MG63 (cell line): ENCODE results near the gene PLPP2. TPM values are rescaled to one million over a fixed set of nuclear protein-coding genes. Genes with fewer than 3 reads are reported as not detected.
"Not testable (repeated sequence)": the region's sequence is repeated elsewhere in the genome, so short reads cannot be mapped to it uniquely, and the experiment has no call there.

Experiments
- DNase-seq: peaks from one replicate; pipeline ENCODE4 v3.0.0-alpha.2; 2020
- H3K27me3 ChIP-seq: fragments of 250-450 bp; sonication (Bioruptor Pico); 2 replicates; pipeline ENCODE4 v1.5.1; 2020; ENCODE audit warnings: mild to moderate bottlenecking, moderate library complexity
- H3K36me3 ChIP-seq: fragments of 250-450 bp; sonication (Bioruptor Pico); 2 replicates; pipeline ENCODE4 v1.5.1; 2020; ENCODE audit warnings: mild to moderate bottlenecking, moderate library complexity
- H3K4me3 ChIP-seq: fragments of 250-450 bp; sonication (Bioruptor Pico); 2 replicates; pipeline ENCODE4 v1.5.1; 2020; ENCODE audit warnings: mild to moderate bottlenecking, moderate library complexity
- H3K9me3 ChIP-seq: fragments of 250-450 bp; sonication (Bioruptor Pico); 2 replicates; pipeline ENCODE4 v1.5.1; 2020; ENCODE audit warnings: mild to moderate bottlenecking, moderate library complexity
- total RNA-seq: library from RNA; depleted of rRNA; stranded (reverse); fragments of >200 nt; shearing (Covaris generic); gene quantifications from 2 replicates; pipeline ENCODE4 v1.2.3, GENCODE V29; 2014; ENCODE audit warnings: low replicate concordance

Gene PLPP2
- total RNA-seq, 1 experiment from 2014 or later, result 22.0 TPM

- H3K9me3 ChIP-seq, result no peaks in the 10 kb centered on the region
- DNase-seq, result no peak
- no peaks in the 10 kb centered on the region for H3K27me3 ChIP-seq
- H3K36me3 ChIP-seq, result no peaks in the 10 kb centered on the region
- no peak overlapping the region for H3K4me3 ChIP-seq
Measured at GRCh38 chr19:282501-282900, 8.7 kb downstream of the PLPP2 start.

- H3K9me3 ChIP-seq, result no peaks in the 10 kb centered on the region
- H3K27me3 ChIP-seq, result no peaks in the 10 kb centered on the region
- H3K4me3 ChIP-seq, result no peak overlapping the region
- no peaks in the 10 kb centered on the region for H3K36me3 ChIP-seq
- no peak for DNase-seq
Measured at GRCh38 chr19:281992-282391, 9.2 kb downstream of the PLPP2 start.

- DNase-seq, result no peak
Measured at GRCh38 chr19:281156-281853, 9.9 kb downstream of the PLPP2 start.

GRCh38 chr19:280541-281009, 10.6 kb downstream of the PLPP2 start:
- H3K36me3 ChIP-seq, result no peaks in the 10 kb centered on the region
- no peak for DNase-seq
- no peaks in the 10 kb centered on the region for H3K27me3 ChIP-seq
- H3K9me3 ChIP-seq, result no peaks in the 10 kb centered on the region
- H3K4me3 ChIP-seq, result no peak overlapping the region

More at GRCh38 chr19:281156-281853, 9.9 kb downstream of the PLPP2 start:
- Histone ChIP-seq H3K27me3 (no peaks in the 10 kb centered on the region), H3K4me3 (no peak overlapping the region), H3K36me3 (no peaks in the 10 kb centered on the region), H3K9me3 (no peaks in the 10 kb centered on the region)

- H3K36me3 ChIP-seq, result no peaks in the 10 kb centered on the region
- H3K9me3 ChIP-seq, result no peaks in the 10 kb centered on the region
- DNase-seq, result no peak
- H3K4me3 ChIP-seq, result no peak overlapping the region
- H3K27me3 ChIP-seq, result no peaks in the 10 kb centered on the region
Measured at GRCh38 chr19:279656-280055, 11.5 kb downstream of the PLPP2 start.

- H3K4me3 ChIP-seq, result no peak overlapping the region
- no peak for DNase-seq
- no peaks in the 10 kb centered on the region for H3K36me3 ChIP-seq
- H3K27me3 ChIP-seq, result no peaks in the 10 kb centered on the region
- no peaks in the 10 kb centered on the region for H3K9me3 ChIP-seq
Measured at GRCh38 chr19:279231-279630, 12.0 kb downstream of the PLPP2 start.

GRCh38 chr19:277581-278165, 13.5 kb downstream of the PLPP2 start:
- Histone ChIP-seq H3K27me3 (no peaks in the 10 kb centered on the region), H3K9me3 (no peaks in the 10 kb centered on the region), H3K4me3 (no peak overlapping the region), H3K36me3 (no peaks in the 10 kb centered on the region)
- DNase-seq, result no peak

GRCh38 chr19:277131-277530, 14.1 kb downstream of the PLPP2 start:
- DNase-seq, result no peak
- Histone ChIP-seq H3K36me3 (no peaks in the 10 kb centered on the region), H3K4me3 (no peak overlapping the region), H3K9me3 (no peaks in the 10 kb centered on the region), H3K27me3 (no peaks in the 10 kb centered on the region)

GRCh38 chr19:275958-276646, 15.1 kb downstream of the PLPP2 start:
- no peaks in the 10 kb centered on the region for H3K27me3 ChIP-seq
- H3K4me3 ChIP-seq, result no peak overlapping the region
- DNase-seq, result no peak
- H3K36me3 ChIP-seq, result no peaks in the 10 kb centered on the region
- no peaks in the 10 kb centered on the region for H3K9me3 ChIP-seq

GRCh38 chr19:275000-275399, 16.2 kb downstream of the PLPP2 start:
- Histone ChIP-seq H3K4me3 (no peak overlapping the region), H3K9me3 (no peaks in the 10 kb centered on the region), H3K36me3 (no peaks in the 10 kb centered on the region), H3K27me3 (no peaks in the 10 kb centered on the region)
- no peak for DNase-seq

- no peak for DNase-seq
- no peak overlapping the region for H3K4me3 ChIP-seq
Measured at GRCh38 chr19:273393-273792, 17.8 kb downstream of the PLPP2 start.

GRCh38 chr19:271856-272255, 19.3 kb downstream of the PLPP2 start:
- Histone ChIP-seq H3K27me3 (peaks cover 3% of the 10 kb centered on the region), H3K4me3 (no peak overlapping the region), H3K36me3 (no peaks in the 10 kb centered on the region), H3K9me3 (no peaks in the 10 kb centered on the region)
- no peak for DNase-seq

More at GRCh38 chr19:273393-273792, 17.8 kb downstream of the PLPP2 start:
- Histone ChIP-seq H3K9me3 (no peaks in the 10 kb centered on the region), H3K36me3 (no peaks in the 10 kb centered on the region), H3K27me3 (no peaks in the 10 kb centered on the region)

- not testable (repeated sequence) for H3K36me3 ChIP-seq, DNase-seq, H3K9me3 ChIP-seq, H3K4me3 ChIP-seq
- peaks cover 13% of the 10 kb centered on the region for H3K27me3 ChIP-seq
Measured at GRCh38 chr19:270766-271318, 20.4 kb downstream of the PLPP2 start.

GRCh38 chr19:269241-269640, 22.0 kb downstream of the PLPP2 start:
- H3K4me3 ChIP-seq, result no peak overlapping the region
- no peak for DNase-seq
- H3K36me3 ChIP-seq, result no peaks in the 10 kb centered on the region
- H3K27me3 ChIP-seq, result peaks cover 19% of the 10 kb centered on the region
- H3K9me3 ChIP-seq, result no peaks in the 10 kb centered on the region

- Histone ChIP-seq H3K27me3 (peaks cover 19% of the 10 kb centered on the region), H3K4me3 (no peak overlapping the region), H3K9me3 (no peaks in the 10 kb centered on the region), H3K36me3 (no peaks in the 10 kb centered on the region)
- DNase-seq, result no peak
Measured at GRCh38 chr19:262125-262524, 29.1 kb downstream of the PLPP2 start.

- H3K4me3 ChIP-seq, H3K36me3 ChIP-seq, H3K9me3 ChIP-seq, DNase-seq: not testable (repeated sequence)
- peaks cover 12% of the 10 kb centered on the region; the same call in 1 of the 2 replicates for H3K27me3 ChIP-seq
Measured at GRCh38 chr19:256804-257203, 34.4 kb downstream of the PLPP2 start.

- not testable (repeated sequence) for H3K36me3 ChIP-seq, DNase-seq
Measured at GRCh38 chr19:252421-253186, 38.6 kb downstream of the PLPP2 start.

More at GRCh38 chr19:252421-253186, 38.6 kb downstream of the PLPP2 start:
- H3K9me3 ChIP-seq, H3K4me3 ChIP-seq: not testable (repeated sequence)
- H3K27me3 ChIP-seq, result peaks cover 12% of the 10 kb centered on the region; the same call in 1 of the 2 replicates
